Osteocyte (in vitro differentiated cells): ENCODE results near the gene CTBS. TPM values are rescaled to one million over a fixed set of nuclear protein-coding genes. Genes with fewer than 3 reads are reported as not detected.

ENCODE experiments used
- DNase-seq: peaks from one replicate; pipeline ENCODE4 v3.0.0; 2021; ENCODE audit warnings: mixed read lengths; ENCODE audit not compliant: unreplicated experiment; ENCODE audit errors: extremely low spot score
- H3K27ac Mint-ChIP-seq: one replicate; pipeline ENCODE4 v1.8.0; 2021; ENCODE audit warnings: mild to moderate bottlenecking, mixed read lengths; ENCODE audit not compliant: unreplicated experiment
- H3K27me3 Mint-ChIP-seq: one replicate; pipeline ENCODE4 v1.8.0; 2021; ENCODE audit warnings: mixed read lengths; ENCODE audit not compliant: unreplicated experiment
- H3K36me3 Mint-ChIP-seq: one replicate; pipeline ENCODE4 v1.8.0; 2021; ENCODE audit warnings: mixed read lengths; ENCODE audit not compliant: unreplicated experiment
- H3K4me1 Mint-ChIP-seq: one replicate; pipeline ENCODE4 v1.8.0; 2021; ENCODE audit warnings: mixed read lengths; ENCODE audit not compliant: unreplicated experiment
- H3K4me3 Mint-ChIP-seq: one replicate; pipeline ENCODE4 v1.8.0; 2021; ENCODE audit warnings: mild to moderate bottlenecking, moderate library complexity, mixed read lengths; ENCODE audit not compliant: unreplicated experiment
- H3K9me3 Mint-ChIP-seq: one replicate; pipeline ENCODE4 v1.8.0; 2021; ENCODE audit warnings: mixed read lengths; ENCODE audit not compliant: unreplicated experiment
- CTCF ChIP-seq: fragments of 200-600 bp; sonication (generic); IDR thresholded peaks from 2 replicates; pipeline ENCODE4 v1.5.0; 2021; ENCODE audit warnings: antibody characterized with exemption, mild to moderate bottlenecking, moderate library complexity
- total RNA-seq: library from RNA; stranded (reverse); gene quantifications from 2 replicates; pipeline ENCODE4 v1.2.1, GENCODE V29; 2021

The CTBS gene
- total RNA-seq, 1 donor from 2014 or later: 20.2 TPM

DNA sequence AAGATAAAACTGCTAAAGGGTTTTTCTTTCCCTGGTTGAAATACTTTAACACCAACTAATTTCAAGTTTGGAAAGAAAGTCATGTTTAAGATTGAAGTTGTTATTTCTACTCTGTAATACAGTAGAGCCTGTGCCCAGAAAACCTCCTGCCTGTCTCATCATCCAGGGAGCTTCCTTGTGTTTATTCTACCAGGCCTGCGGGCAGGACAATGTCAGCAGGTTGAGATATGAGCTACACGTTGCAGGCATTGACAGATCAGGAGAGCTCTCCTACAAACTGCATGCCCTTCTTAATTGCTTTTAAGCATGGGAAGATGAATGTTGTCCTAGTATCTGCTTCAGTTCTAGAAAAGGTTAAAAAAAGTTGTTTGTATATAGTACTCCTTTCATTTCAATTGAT, 43.1 kb upstream of the CTBS start:
- no peak for TF ChIP-seq CTCF
- Mint-ChIP-seq H3K9me3 (peaks cover 8% of the 10 kb centered on the region), H3K36me3 (no peaks in the 10 kb centered on the region), H3K27ac (no peak overlapping the region), H3K4me3 (no peak overlapping the region), H3K27me3 (no peaks in the 10 kb centered on the region), H3K4me1 (peaks cover 20% of the 10 kb centered on the region)
- DNase-seq: no peak

GRCh38 chr1:84615790-84616189, 41.5 kb upstream of the CTBS start:
- no peaks in the 10 kb centered on the region for H3K27me3 Mint-ChIP-seq
- no peak overlapping the region for H3K27ac Mint-ChIP-seq
- no peak for DNase-seq
- TF ChIP-seq CTCF: no peak
- H3K9me3 Mint-ChIP-seq: peaks cover 8% of the 10 kb centered on the region
- H3K4me1 Mint-ChIP-seq: peaks cover 29% of the 10 kb centered on the region
- no peak overlapping the region for H3K4me3 Mint-ChIP-seq
- no peaks in the 10 kb centered on the region for H3K36me3 Mint-ChIP-seq

DNA sequence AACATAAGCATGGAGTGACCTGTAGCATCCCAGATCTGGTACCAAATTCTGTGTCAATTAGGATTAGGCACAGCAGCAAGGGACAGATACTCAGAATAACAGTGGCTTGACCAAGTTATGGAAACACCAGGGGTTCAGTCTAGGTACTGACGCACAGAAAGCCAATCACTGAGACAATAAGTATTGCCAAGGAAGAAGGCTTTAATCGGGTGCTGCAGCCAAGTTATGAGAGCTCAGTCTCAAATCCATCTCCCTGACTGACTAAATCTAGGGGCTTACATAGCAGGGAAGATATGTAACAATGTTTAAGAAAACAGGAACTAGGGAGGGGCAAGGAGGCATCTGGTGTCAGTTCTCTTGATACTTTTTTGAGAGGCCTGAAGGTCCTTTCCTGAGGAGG, 39.6 kb upstream of the CTBS start:
- no peak for DNase-seq
- Mint-ChIP-seq H3K27ac (no peak overlapping the region), H3K9me3 (peaks cover 8% of the 10 kb centered on the region), H3K27me3 (no peaks in the 10 kb centered on the region), H3K4me1 (peaks cover 15% of the 10 kb centered on the region), H3K4me3 (no peak overlapping the region), H3K36me3 (no peaks in the 10 kb centered on the region)
- TF ChIP-seq CTCF: no peak

DNA sequence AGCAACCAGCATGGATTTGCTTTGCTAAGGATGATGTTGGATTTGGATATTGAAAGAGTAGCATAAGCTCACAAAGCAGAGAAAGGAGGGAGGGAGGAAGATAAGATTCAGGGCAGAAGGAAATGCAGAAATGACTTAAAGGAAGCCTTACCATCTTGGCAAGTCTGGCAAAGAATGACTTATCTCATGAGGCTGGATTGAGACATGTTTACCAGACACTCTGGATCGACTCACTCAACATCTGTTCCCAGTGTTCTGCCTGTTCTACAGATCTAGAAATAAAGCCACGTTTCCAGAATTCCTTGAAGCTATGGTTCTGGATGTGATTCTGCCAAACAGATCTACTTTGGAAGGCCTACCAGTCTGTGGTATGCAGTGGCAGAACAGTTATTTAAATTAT, 38.8 kb upstream of the CTBS start:
- Mint-ChIP-seq H3K27ac (no peak overlapping the region), H3K4me3 (no peak overlapping the region), H3K36me3 (no peaks in the 10 kb centered on the region), H3K9me3 (peaks cover 8% of the 10 kb centered on the region), H3K4me1 (peaks cover 12% of the 10 kb centered on the region), H3K27me3 (no peaks in the 10 kb centered on the region)
- DNase-seq: no peak
- TF ChIP-seq CTCF: no peak

- H3K27ac Mint-ChIP-seq: peak overlapping the region; percentile 85
- no peaks in the 10 kb centered on the region for H3K36me3 Mint-ChIP-seq
- H3K4me3 Mint-ChIP-seq: peak overlapping the region; percentile 46
- H3K27me3 Mint-ChIP-seq: no peaks in the 10 kb centered on the region
- H3K4me1 Mint-ChIP-seq: peaks cover 12% of the 10 kb centered on the region
- peaks cover 8% of the 10 kb centered on the region for H3K9me3 Mint-ChIP-seq
- peak; percentile 34 for DNase-seq
- no peak for TF ChIP-seq CTCF
Measured at GRCh38 chr1:84611796-84612195, 37.6 kb upstream of the CTBS start.
